CD4-positive, CD25-positive, alpha-beta regulatory T cell (primary cell): Measurements from ENCODE around the gene CEMIP2. TPM values are rescaled to one million over a fixed set of nuclear protein-coding genes. Genes with fewer than 3 reads are reported as not detected.

ENCODE experiments used
- ATAC-seq, 2 donors: fragments of 150-1000 bp; cut with Tn5 transposase; one replicate each; pipeline ENCODE4 v1.10.0; 2021; ENCODE audit warnings: low read depth in 2 of 2, moderate number of reproducible peaks in 2 of 2, moderate library complexity in 1 of 2
- DNase-seq, 3 donors: peaks; one replicate each; pipeline versions ENCODE4 v3.0.0 to v3.0.0-alpha.2; 2012 to 2022; ENCODE audit warnings: mixed read lengths in 1 of 3
- H3K27ac ChIP-seq: one replicate; pipeline ENCODE4 v1.7.0; 2013; ENCODE audit warnings: mild to moderate bottlenecking, low read length; ENCODE audit not compliant: insufficient read depth, poor library complexity, severe bottlenecking
- H3K27me3 ChIP-seq: one replicate; pipeline ENCODE4 v1.7.0; 2013; ENCODE audit warnings: low read length; ENCODE audit not compliant: control insufficient read depth, insufficient read depth
- H3K36me3 ChIP-seq: one replicate; pipeline ENCODE4 v1.7.0; 2013; ENCODE audit warnings: mild to moderate bottlenecking, low read length, moderate library complexity; ENCODE audit not compliant: control insufficient read depth, insufficient read depth
- H3K4me1 ChIP-seq: 2 replicates; pipeline ENCODE4 v1.7.0; 2013; ENCODE audit warnings: mild to moderate bottlenecking, low read length; ENCODE audit not compliant: insufficient read depth, control insufficient read depth, poor library complexity, severe bottlenecking
- H3K4me3 ChIP-seq: one replicate; pipeline ENCODE4 v1.7.0; 2013; ENCODE audit warnings: low read depth, mild to moderate bottlenecking, low read length, moderate library complexity
- H3K9me3 ChIP-seq, 2 experiments: 1 replicate in 1 of 2; 2 replicates in 1 of 2; pipeline ENCODE4 v1.7.0; 2013; ENCODE audit warnings: low read length in 2 of 2, mild to moderate bottlenecking in 1 of 2, moderate library complexity in 1 of 2; ENCODE audit not compliant: control insufficient read depth in 2 of 2
- H3K27ac Mint-ChIP-seq, 3 donors: one replicate each; pipeline ENCODE4 v1.8.0; 2020 to 2022; ENCODE audit warnings: mild to moderate bottlenecking in 3 of 3, mixed read lengths in 3 of 3, moderate library complexity in 2 of 3
- H3K27me3 Mint-ChIP-seq: one replicate; pipeline ENCODE4 v1.8.0; 2022; ENCODE audit warnings: mild to moderate bottlenecking, mixed read lengths
- H3K36me3 Mint-ChIP-seq: one replicate; pipeline ENCODE4 v1.8.0; 2020; ENCODE audit warnings: mixed read lengths
- H3K4me1 Mint-ChIP-seq, 4 donors: one replicate each; pipeline ENCODE4 v1.8.0; 2020 to 2022; ENCODE audit warnings: mixed read lengths in 4 of 4, mild to moderate bottlenecking in 1 of 4
- H3K4me3 Mint-ChIP-seq, 4 donors: one replicate each; pipeline ENCODE4 v1.8.0; 2020 to 2022; ENCODE audit warnings: mild to moderate bottlenecking in 4 of 4, mixed read lengths in 4 of 4, moderate library complexity in 3 of 4
- H3K9me3 Mint-ChIP-seq, 7 donors: one replicate each; pipeline ENCODE4 v1.8.0; 2020 to 2022; ENCODE audit warnings: mixed read lengths in 7 of 7, mild to moderate bottlenecking in 3 of 7, moderate library complexity in 2 of 7
- polyA plus RNA-seq, 4 donors: library from polyadenylated mRNA; unstranded; fragments of 300-500 nt; fragmentation: Illumina TruSeq; gene quantifications; one replicate each; pipeline ENCODE4 v1.2.3, GENCODE V29; 2021
- total RNA-seq: library from RNA; stranded (reverse); gene quantifications from one replicate; pipeline ENCODE4 v1.2.3, GENCODE V29; 2022

Gene CEMIP2
- total and polyA plus RNA-seq, 5 donors from 2014 or later: 25.8 to 407 (median 28.4) TPM

- H3K4me3 Mint-ChIP-seq: peak overlapping the region in 2 of 4 donors; percentile 34 to 35
- no peaks in the 10 kb centered on the region for H3K4me1 ChIP-seq
- H3K27me3 ChIP-seq: no peaks in the 10 kb centered on the region
- H3K4me1 Mint-ChIP-seq: peaks cover 4 to 20% (median 13%) of the 10 kb centered on the region in 4 donors
- H3K27ac Mint-ChIP-seq: peak overlapping the region in 2 of 3 donors; percentile 3 to 5
- H3K36me3 Mint-ChIP-seq: no peaks in the 10 kb centered on the region
- H3K9me3 Mint-ChIP-seq: no peaks in the 10 kb centered on the region
- peaks cover 14% of the 10 kb centered on the region for H3K27me3 Mint-ChIP-seq
- H3K9me3 ChIP-seq: no peaks in the 10 kb centered on the region
- H3K36me3 ChIP-seq: no peaks in the 10 kb centered on the region
- peak in 1 of 2 donors; percentile 28 for ATAC-seq
- no peak overlapping the region for H3K27ac ChIP-seq
- DNase-seq: peak in 1 of 3 donors; percentile 54
- peak overlapping the region; percentile 51 for H3K4me3 ChIP-seq
Observed at GRCh38 chr9:71638627-71639026, 129.7 kb downstream of the CEMIP2 start.

GRCh38 chr9:71637926-71638325 lies 130.4 kb downstream of the CEMIP2 start:
- no peaks in the 10 kb centered on the region for H3K9me3 ChIP-seq
- Mint-ChIP-seq H3K4me1 (peaks cover 4 to 20% (median 13%) of the 10 kb centered on the region in 4 donors), H3K4me3 (no peak overlapping the region), H3K27me3 (peaks cover 16% of the 10 kb centered on the region), H3K27ac (peak overlapping the region in 1 of 3 donors; percentile 5), H3K36me3 (no peaks in the 10 kb centered on the region), H3K9me3 (no peaks in the 10 kb centered on the region)
- ATAC-seq: no peak
- DNase-seq: no peak
- no peaks in the 10 kb centered on the region for H3K36me3 ChIP-seq
- no peaks in the 10 kb centered on the region for H3K27me3 ChIP-seq
- H3K4me3 ChIP-seq: no peak overlapping the region
- H3K27ac ChIP-seq: no peak overlapping the region
- no peaks in the 10 kb centered on the region for H3K4me1 ChIP-seq

GRCh38 chr9:71637375-71637774 lies 130.9 kb downstream of the CEMIP2 start:
- Mint-ChIP-seq H3K4me3 (no peak overlapping the region), H3K27me3 (peaks cover 21% of the 10 kb centered on the region), H3K36me3 (no peaks in the 10 kb centered on the region), H3K9me3 (no peaks in the 10 kb centered on the region), H3K4me1 (peaks cover 4 to 20% (median 13%) of the 10 kb centered on the region in 4 donors), H3K27ac (no peak overlapping the region)
- Histone ChIP-seq H3K27me3 (no peaks in the 10 kb centered on the region), H3K36me3 (no peaks in the 10 kb centered on the region), H3K4me3 (no peak overlapping the region), H3K9me3 (no peaks in the 10 kb centered on the region), H3K27ac (no peak overlapping the region), H3K4me1 (no peaks in the 10 kb centered on the region)
- DNase-seq (no peak), ATAC-seq (no peak)

- H3K36me3 ChIP-seq: no peaks in the 10 kb centered on the region
- H3K4me1 Mint-ChIP-seq: peaks cover 4 to 20% (median 13%) of the 10 kb centered on the region in 4 donors
- H3K4me1 ChIP-seq: no peaks in the 10 kb centered on the region
- ATAC-seq (no peak), DNase-seq (no peak)
- H3K4me3 Mint-ChIP-seq: no peak overlapping the region
- H3K27ac Mint-ChIP-seq: no peak overlapping the region
- no peaks in the 10 kb centered on the region for H3K9me3 Mint-ChIP-seq
- H3K27me3 ChIP-seq: peaks cover 2% of the 10 kb centered on the region
- no peaks in the 10 kb centered on the region for H3K36me3 Mint-ChIP-seq
- no peaks in the 10 kb centered on the region for H3K9me3 ChIP-seq
- no peak overlapping the region for H3K4me3 ChIP-seq
- no peak overlapping the region for H3K27ac ChIP-seq
- peaks cover 24% of the 10 kb centered on the region for H3K27me3 Mint-ChIP-seq
Observed at GRCh38 chr9:71636143-71636839, 132.0 kb downstream of the CEMIP2 start.

- Mint-ChIP-seq H3K27ac (no peak overlapping the region), H3K4me3 (no peak overlapping the region), H3K4me1 (peaks cover 4 to 20% (median 13%) of the 10 kb centered on the region in 4 donors), H3K9me3 (no peaks in the 10 kb centered on the region), H3K27me3 (peaks cover 24% of the 10 kb centered on the region), H3K36me3 (no peaks in the 10 kb centered on the region)
- ATAC-seq (no peak), DNase-seq (no peak)
- Histone ChIP-seq H3K4me3 (no peak overlapping the region), H3K9me3 (no peaks in the 10 kb centered on the region), H3K4me1 (no peaks in the 10 kb centered on the region), H3K36me3 (no peaks in the 10 kb centered on the region), H3K27me3 (peaks cover 2% of the 10 kb centered on the region), H3K27ac (no peak overlapping the region)
Observed at GRCh38 chr9:71634752-71635151, 133.6 kb downstream of the CEMIP2 start.

Other genes with a start within 250 kb of the CEMIP2 start
- 27.8 TPM for gene ABHD17B, start 142.7 kb upstream of the CEMIP2 start, total RNA-seq
- gene ABHD17B, start 142.7 kb upstream of the CEMIP2 start, polyA plus RNA-seq: 10 to 100 TPM; 23.4 to 33.0 (median 25.5) TPM
- gene C9orf85, start 143.1 kb upstream of the CEMIP2 start, total RNA-seq: 7.2 TPM
- 10 to 100 TPM in 3 of 4 donors, 1 to 10 TPM in 1; 9.0 to 14.7 (median 10.8) TPM for gene C9orf85, start 143.1 kb upstream of the CEMIP2 start, polyA plus RNA-seq